GM19372 (cell line): ENCODE results near the gene AKT2.

Experiments
- ATAC-seq: cut with Tn5 transposase; IDR thresholded peaks from one replicate; pipeline ENCODE4 v1.9.1; 2021; ENCODE audit warnings: mild to moderate bottlenecking, low read depth, moderate library complexity; ENCODE audit not compliant: unreplicated experiment

Gene AKT2

GRCh38 chr19:40198272-40198990 lies 86.7 kb downstream of the AKT2 start:
- no peak for ATAC-seq

- no peak for ATAC-seq
Observed at GRCh38 chr19:40193587-40193849, 91.6 kb downstream of the AKT2 start.

GRCh38 chr19:40192758-40193586 lies 92.2 kb downstream of the AKT2 start:
- no peak for ATAC-seq

GRCh38 chr19:40191836-40192646 lies 93.1 kb downstream of the AKT2 start:
- no peak for ATAC-seq

- peak; percentile 66 for ATAC-seq
Observed at GRCh38 chr19:40190891-40191835, 94.0 kb downstream of the AKT2 start, which contains the start of gene MAP3K10. Gene MAP3K10, plus strand, starts transcription at chr19:40191426. Its CDS starts 606 bp downstream, at chr19:40192032.

GRCh38 chr19:40184273-40184672 lies 100.9 kb downstream of the AKT2 start:
- ATAC-seq, result no peak
